Stimulated activated CD4-positive, alpha-beta T cell treated with anti-CD3 and anti-CD28 coated beads, Interleukin-4, amount 100 ng/mL, for 1 hour (primary cell): ENCODE measurements around the gene UHMK1.
"Not testable (repeated sequence)": the region's sequence is repeated elsewhere in the genome, so short reads cannot be mapped to it uniquely, and the experiment has no call there.

Experiments used
- DNase-seq: peaks from one replicate; pipeline ENCODE4 v3.0.0-alpha.2; 2020

Gene UHMK1, protein sequence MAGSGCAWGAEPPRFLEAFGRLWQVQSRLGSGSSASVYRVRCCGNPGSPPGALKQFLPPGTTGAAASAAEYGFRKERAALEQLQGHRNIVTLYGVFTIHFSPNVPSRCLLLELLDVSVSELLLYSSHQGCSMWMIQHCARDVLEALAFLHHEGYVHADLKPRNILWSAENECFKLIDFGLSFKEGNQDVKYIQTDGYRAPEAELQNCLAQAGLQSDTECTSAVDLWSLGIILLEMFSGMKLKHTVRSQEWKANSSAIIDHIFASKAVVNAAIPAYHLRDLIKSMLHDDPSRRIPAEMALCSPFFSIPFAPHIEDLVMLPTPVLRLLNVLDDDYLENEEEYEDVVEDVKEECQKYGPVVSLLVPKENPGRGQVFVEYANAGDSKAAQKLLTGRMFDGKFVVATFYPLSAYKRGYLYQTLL

DNA sequence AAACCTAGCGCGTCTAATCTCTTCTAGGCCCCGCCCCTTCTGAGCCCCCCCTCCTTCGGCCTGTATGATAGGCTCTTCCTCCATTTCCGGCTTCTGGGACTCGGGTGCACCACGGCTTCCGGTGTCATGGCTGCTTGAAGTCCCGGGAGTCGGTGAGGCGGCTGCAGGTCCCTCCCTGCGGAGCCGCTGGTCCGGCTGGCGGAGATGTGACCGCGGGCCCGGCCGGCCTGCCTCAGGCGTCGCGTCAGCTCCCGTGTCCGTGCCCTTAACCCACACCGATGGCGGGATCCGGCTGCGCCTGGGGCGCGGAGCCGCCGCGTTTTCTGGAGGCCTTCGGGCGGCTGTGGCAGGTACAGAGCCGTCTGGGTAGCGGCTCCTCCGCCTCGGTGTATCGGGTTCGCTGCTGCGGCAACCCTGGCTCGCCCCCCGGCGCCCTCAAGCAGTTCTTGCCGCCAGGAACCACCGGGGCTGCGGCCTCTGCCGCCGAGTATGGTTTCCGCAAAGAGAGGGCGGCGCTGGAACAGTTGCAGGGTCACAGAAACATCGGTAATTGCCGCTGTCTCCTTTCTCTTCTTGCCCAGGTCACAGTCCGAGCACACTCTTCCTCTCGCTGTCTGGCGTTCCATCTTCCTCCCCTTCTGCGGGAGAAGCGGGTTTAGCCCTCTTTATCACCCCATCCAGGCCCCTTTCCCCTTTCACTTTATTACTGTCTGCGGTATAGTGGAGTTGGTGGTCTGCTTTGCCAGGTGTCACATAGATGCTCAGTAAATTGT, at the start of gene UHMK1:
UHMK1 (plus strand) TSS at position 96 of the 773 bp plus-strand sequence; CDS start at position 279, 183 bp downstream.
- DNase-seq, result peak; percentile 85

DNA sequence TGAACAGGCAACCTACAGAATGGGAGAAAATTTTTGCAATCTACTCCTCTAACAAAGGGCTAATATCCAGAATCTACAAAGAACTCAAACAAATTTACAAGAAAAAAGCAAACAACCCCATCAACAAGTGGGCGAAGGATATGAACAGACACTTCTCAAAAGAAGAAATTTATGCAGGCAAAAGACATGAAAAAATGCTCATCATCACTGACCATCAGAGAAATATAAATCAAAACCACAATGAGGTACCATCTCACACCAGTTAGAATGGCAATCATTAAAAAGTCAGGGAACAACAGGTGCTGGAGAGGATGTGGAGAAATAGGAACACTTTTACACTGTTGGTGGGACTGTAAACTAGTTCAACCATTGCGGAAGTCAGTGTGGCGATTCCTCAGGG, 43.3 kb upstream of the UHMK1 start:
- DNase-seq, result not testable (repeated sequence)

DNA sequence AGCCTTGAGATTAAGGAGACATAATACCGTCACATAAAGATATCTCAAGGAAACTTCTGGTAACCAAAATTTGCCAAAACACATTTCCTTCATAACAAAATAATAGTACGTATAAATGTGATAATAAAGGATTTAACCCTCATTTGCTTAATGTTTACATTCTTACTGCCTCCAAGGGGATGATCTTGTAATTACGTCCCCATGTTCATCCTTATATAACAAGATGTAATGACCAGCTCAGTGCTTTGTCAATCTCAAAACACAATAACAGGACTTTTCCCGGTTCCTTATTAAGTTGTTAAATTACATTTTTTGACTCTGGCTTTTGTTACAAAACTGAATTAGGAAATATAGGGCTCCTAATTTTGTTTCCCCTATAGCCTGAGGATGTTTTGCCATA, 41.3 kb upstream of the UHMK1 start:
- no peak for DNase-seq

DNA sequence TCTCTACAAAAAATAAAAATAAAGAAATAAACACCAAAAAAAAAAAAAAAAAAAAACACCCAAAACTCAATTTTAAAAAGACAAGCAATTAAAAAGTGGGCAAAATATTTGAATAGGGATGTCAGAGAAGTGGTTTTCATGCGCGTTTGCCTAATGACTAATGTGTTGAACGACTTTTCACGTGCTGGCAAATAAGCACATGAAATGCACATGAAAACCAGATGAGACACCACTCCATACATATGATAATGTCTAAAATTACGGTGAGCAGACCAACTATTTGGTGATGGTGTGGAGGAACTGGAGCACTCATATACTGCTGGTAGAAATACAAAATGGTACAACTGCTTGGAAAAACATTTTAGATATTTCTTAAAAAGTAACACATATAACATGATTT, 39.4 kb upstream of the UHMK1 start:
- no peak for DNase-seq

DNA sequence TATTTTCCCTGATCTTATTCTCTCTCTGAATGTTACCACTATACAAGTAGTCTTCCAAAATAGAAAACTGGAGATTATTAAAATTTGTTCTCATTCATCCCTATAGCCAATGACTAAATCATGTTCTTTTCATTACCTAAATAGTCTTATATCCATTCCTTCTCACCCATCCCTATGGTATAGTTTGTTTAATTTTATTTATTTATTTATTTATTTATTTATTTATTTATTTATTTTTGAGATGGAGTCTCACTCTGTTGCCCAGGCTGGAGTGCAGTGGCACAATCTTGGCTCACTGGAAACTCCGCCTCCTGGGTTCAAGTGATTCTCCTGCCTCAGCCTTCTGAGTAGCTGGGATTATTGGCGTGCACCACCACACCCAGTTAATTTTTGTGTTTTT, 35.2 kb upstream of the UHMK1 start:
- not testable (repeated sequence) for DNase-seq

DNA sequence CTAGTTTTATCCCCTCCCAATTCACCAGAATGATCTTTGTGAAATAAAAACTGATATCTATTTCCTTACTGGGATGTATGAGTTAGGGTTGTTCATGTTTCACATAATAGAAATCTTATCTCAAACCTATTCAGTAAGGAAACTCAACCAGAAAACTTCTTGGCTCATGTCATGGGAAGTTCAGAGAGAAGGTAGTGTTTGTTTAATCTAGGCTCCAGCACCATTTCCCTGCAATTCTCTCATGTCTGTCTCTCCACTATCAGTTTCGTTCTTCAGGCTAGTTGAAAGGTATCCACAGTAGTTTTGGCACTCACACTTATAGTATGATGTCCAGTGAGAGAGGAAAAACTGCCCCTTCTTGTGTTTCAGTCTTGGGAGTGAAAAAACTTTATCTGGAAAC, 34.6 kb upstream of the UHMK1 start:
- DNase-seq, result no peak

DNA sequence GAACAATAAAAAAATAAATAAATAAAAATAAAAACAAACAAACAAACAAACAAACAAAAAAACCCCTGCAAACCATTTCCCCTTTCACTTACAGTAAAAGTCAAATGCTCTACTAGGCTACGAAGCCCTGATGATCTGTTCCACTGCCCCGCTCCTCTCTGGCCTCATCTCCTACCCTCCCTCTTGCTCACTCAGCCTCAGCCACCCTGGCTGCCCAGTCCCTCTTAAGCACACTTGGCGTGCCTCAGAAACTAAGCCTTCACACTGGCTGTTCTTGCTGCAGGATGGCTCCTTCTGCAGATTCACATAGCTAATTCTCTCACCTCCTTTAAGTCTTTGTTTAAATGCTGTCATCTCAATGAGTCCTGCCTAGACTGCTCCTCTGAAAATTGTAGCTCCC, 30.8 kb upstream of the UHMK1 start:
- no peak for DNase-seq

DNA sequence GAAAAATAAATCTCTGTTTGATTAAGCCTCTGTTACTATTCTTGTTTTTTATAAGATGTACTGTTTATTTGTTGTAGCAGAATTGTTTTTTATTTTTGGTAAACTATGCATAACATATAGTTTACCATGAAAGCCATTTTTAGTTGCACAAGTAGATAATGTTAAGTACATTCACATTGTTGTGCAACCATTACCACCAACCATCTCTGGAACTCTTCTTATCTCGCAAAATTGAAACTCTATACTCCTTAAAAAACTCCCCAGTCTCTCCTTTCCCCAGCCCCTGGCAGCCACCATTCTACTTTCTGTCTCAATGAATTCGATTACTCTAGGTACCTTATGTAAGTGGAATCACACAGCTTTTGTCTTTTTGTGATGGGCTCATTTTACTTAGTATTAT, 27.4 kb upstream of the UHMK1 start:
- DNase-seq, result no peak

DNA sequence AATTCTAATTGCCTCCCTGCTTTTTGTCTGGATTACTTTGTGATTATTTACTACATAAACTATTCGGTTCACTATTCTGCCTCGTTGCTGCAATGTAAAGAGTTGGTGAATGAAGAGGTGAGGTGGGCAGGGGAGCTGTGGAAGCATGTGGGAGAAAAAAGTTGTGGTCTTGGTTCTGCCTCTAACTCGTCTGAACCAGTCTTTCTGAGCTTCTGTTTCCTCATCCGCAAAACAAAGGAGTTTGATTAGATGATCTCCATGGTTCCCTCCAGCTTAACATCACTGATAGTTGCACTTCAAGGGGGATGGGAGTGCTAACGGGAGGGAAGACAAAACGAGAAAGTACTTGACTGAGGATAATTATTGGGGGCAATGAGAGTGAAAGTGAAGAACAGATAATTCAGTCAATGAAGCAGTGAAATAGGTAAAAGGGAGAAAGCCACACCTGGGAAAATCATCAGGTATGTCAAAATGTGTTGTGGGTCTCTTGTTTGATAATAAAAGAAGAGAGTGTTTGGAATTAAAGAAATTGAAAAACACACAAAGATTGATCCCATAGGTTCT, 26.2 kb upstream of the UHMK1 start:
- DNase-seq, result no peak

DNA sequence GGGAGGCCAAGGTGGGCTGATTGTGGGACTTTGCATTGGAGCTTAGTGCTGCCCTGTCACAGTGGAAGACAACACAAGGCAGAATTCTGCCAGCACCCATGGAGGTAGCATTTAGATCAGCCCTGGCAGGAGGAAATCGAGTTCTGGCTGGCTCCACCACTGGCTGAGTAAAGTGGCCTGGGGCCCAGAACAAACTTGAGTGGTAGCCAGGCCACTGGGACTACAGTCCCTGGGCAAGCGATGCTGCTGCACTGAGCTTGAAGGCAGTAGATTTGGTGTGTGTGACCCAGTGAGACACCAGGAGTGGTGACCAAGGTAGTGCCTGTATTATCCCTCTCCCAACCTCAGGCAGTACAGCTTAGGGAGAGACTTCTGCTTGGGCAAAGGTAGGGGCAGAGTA, 22.5 kb upstream of the UHMK1 start:
- DNase-seq, result no peak

DNA sequence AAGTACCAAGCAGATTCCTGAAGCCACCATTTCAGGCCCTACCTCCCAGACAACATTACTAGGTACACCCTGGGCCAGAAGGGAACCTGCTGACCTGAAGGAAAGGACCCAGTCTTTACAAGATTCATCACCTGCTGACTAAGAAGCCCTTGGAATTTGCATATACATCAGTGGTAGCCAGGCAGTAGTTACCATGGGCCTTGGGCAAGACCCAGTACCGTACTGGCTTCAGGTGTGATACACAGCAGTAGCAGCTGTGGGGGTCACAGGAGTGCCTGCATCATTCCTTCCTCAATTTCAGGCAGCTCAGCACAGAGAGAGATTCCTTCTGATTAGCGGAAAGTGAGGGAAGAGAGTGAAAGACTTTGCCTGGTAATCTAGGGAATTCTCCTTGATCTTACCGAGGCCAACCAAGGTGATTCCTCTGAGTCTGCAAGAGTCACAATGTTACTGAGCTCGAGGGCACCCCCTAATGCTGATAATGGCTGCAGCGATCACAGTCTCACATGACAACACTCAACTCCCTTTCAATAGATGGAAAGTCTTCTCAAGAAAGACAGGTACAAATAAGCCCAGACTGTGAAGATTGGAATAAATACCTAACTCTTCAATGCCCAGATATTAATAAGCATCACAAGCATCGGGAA, 22.0 kb upstream of the UHMK1 start:
- DNase-seq, result no peak

DNA sequence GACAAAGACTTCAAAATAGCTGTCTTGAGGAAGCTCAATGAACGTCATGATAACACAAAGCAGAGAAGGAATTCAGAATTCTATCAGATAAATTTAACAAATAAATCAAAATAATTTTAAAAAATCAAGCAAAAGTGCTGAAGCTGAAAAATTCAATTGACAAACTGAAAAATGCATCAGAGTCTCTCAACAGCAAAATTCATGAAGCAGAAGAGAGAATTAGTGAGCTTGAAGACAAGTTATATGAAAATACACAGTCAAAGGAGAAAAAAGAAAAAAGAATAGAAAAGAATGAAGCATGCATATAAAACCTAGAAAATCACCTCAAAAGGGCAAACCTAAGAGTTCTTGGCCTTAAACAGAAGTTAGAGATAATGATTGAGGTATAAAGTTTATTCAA, 21.0 kb upstream of the UHMK1 start:
- no peak for DNase-seq

DNA sequence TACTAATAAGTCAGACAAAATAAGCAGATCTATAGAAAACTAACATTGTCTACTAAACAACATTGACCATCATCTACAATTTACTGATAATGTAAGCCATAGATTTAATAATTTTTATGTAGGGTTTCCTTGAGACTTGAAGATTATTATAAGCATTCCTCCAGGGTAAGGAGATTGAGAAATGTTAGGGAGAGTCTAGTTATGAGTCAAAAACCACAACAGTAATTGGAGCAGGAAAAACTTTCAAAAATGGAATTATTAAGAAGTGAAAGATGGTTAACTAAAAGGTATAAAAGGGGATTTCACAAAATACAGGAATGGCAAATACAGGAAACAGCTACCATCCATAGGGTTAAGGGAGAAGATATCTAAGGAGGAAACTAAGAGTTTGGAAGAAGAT, 12.4 kb upstream of the UHMK1 start:
- DNase-seq, result no peak

DNA sequence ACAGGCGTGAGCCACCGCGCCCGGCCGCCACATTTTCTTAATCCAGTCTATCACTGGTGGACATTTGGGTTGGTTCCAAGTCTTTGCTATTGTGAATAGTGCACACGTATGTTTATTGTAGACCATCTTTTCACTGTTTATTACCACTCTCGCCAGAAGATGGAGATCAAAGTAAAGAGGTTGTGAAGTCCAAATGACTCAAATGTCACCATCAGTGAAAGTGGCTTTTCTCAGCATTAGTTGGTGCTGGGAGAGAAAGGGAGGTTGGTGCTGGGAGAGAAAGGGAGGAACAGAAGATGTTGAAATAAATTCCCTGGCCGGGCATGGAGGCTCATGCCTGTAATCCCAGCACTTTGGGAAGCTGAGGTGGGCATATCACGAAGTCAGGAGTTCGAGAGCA, 10.4 kb upstream of the UHMK1 start:
- DNase-seq, result no peak

DNA sequence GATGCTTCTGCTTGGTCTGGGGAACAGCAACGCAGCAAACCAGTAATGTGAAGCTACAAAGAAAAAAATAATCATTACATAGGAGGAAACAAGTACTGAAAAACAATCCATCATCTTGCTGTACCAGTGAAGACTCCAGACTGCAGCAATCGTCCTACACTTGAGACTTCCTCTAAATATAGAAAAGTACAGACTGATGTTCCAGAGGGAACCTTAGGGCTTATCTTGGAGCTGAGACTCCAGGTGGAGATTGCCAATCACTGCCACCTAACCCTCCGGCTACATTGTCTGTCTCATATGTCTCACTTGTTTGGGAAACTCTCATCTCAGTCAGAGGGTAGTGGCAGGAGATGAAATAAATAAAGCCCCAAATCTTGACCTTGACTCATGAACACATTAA, 9.4 kb upstream of the UHMK1 start:
- no peak for DNase-seq

DNA sequence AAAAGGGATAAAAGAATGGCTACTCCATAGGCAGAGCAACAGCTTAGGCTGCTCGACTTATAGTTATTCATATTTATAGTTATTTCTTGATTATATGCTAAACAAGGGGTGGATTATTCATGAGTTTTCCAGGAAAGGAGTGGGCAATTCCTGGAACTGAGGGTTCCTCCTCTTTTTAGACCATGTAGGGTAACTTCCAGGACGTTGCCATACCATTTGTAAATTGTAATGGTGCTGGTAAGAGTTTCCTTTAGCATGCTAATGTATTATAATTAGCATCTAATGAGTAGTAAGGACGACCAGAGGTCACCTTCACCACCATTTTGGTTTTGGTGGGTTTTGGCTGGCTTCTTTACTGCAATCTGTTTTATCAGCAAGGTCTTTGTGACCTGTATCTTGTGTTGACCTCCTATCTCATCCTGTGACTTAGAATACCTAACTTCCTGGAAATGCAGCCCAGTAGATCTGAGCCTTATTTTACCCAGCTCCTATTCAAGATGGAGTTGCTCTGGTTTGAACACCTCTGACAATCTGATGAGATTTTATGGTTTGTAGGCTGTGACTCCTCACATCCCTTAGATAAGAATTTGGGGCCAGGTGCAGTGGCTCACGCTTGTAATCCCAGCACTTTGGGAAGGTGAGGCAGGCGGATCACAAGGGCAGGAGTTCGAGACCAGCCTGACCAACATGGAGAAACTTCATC, 1.9 kb upstream of the UHMK1 start:
- not testable (repeated sequence) for DNase-seq

DNA sequence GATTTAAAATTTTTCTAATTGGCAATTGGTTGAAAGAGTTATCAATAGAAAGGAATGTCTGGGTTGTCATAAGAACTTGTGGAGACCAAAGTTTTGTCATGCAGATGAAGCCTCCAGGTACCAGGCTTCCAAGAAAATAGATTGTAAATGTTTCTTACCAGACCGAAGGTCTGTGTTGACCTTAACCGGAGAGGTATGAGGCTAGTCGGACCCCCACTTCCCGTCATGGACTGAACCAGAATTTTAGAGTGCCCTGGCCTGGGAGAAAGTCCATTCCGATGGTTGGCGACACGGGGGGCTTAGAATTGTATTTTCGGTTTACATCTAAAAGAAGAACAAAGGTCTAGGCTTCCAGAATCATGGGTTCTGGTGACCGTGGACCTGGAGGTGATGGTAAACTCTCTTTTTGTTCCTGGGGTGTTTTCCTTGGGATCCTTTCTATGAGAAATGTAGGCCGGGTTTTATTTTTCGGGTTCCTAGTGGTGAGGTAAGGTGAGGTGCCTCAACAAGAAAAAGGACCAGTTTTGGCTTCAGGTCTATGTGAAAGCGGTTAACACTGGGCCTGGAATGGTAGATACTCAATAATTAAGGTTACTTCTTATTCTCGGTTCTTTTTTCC, 405 bp upstream of the UHMK1 start:
- DNase-seq, result no peak

DNA sequence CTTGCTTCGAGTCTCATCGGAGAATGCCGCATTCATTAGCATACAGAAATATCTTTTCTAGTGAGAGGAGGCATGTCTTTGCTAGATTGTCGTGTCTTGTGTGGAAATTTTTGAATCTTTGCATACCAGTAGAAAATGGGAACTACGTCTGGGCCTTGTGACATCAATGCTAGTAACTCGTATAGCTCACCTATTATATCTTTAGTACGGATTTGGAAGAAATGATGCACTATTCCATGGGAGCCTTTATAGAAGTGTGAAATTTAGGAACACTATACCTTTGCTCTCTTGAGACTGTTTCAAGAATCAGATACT, 835 bp downstream of the UHMK1 start:
- no peak for DNase-seq

DNA sequence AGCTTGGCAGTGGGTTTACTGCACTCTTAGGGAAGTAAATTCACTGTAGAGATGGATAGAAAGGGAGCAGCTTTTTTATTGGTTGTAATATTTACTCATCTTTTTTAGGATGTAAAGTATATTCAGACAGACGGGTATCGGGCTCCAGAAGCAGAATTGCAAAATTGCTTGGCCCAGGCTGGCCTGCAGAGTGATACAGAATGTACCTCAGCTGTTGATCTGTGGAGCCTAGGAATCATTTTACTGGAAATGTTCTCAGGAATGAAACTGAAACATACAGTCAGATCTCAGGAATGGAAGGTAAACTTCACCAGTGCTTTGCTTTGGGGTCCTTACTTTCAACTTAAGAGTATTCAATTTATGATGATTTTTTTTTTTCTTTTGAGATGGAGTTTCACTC, 3.2 kb downstream of the UHMK1 start:
- no peak for DNase-seq

DNA sequence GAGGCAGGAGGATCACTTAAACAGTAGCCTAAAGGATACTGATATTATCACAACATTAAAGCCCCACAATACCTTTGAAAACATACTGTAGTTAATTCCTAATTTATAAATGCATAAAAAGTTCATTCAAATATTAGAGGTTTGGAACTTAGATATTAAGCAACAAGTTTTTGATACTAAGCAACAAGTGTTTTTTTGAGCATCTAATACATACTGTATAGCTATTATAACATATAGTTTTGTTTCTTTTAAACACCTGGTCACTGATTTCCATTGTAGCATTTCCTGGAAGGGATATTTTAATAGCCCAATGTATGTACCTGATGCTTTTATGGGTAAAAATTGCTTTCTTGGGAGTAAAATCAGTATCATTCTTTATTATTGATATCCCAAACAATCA, 4.5 kb downstream of the UHMK1 start:
- no peak for DNase-seq

DNA sequence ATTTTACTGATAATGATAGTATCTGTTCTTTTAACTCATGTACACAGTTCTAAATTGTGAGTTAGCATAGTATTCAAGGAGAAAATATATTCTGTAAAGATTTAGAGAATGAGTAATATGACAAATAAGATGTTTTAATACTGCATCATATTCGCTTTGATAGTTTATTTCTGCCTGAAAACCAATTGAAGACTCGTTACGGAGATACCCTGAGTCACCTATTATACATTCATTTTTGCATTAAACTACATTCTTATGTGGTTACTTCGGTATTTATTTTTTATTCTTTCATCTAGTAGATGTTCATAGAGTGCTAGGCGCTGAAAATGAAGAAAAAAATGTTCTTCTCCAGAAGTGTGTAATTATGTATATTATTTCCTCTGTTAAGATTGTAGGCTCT, 5.3 kb downstream of the UHMK1 start:
- DNase-seq, result no peak

DNA sequence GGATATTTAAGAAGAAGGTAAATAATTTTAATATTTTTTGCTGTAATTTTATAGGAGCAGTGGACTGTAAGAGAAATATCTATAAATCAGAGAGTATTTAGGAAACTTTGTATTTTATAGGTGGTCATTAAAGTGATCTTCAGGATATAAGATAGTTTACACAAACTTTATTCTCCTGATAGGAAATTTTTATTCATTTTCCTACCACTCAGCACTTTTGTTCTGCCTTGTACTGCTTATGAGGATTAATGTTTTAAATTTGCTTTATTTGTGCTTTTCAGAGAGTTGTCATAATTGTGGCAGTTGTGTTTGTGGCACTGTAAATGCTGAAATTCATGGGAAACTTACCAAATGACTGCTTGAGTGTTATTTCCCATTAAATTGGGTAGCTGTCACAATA, 29.7 kb downstream of the UHMK1 start:
- no peak for DNase-seq
